Activated CD8-positive, alpha-beta memory T cell treated with anti-CD3 and anti-CD28 coated beads, Interleukin-2, amount 50 U/mL, for 48 hours (primary cell): ENCODE data around the gene ALDH1A2.
"Not testable (repeated sequence)": the region's sequence is repeated elsewhere in the genome, so short reads cannot be mapped to it uniquely, and the experiment has no call there.

Experiments
- DNase-seq: peaks from one replicate; pipeline ENCODE4 v3.0.0-alpha.2; 2020

Gene ALDH1A2

GRCh38 chr15:58039079-58040035, 26.2 kb downstream of the ALDH1A2 start:
- no peak for DNase-seq

- no peak for DNase-seq
Observed at GRCh38 chr15:58038426-58039078, 27.0 kb downstream of the ALDH1A2 start.

- no peak for DNase-seq
Observed at GRCh38 chr15:58037723-58038301, 27.7 kb downstream of the ALDH1A2 start.

GRCh38 chr15:58036579-58036978, 28.9 kb downstream of the ALDH1A2 start:
- DNase-seq: no peak

DNA sequence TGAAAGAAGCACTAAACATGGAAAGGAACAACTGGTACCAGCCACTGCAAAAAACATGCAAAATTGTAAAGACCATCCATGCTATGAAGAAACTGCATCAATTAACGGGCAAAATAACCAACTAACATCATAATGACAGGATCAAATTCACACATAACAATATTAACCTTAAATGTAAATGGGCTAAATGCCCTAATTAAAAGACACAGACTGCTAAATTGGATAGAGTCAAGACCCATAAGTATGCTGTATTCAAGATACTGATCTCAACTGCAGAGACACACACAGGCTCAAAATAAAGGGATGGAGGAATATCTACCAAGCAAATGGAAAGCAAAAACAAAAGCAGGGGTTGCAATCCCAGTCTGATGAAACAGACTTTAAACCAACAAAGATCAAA, 37.1 kb downstream of the ALDH1A2 start:
- not testable (repeated sequence) for DNase-seq

GRCh38 chr15:58026552-58026951, 39.0 kb downstream of the ALDH1A2 start:
- DNase-seq: no peak

GRCh38 chr15:58026051-58026450, 39.5 kb downstream of the ALDH1A2 start:
- DNase-seq: no peak

- no peak for DNase-seq
Observed at GRCh38 chr15:58021332-58022230, 43.9 kb downstream of the ALDH1A2 start.

DNA sequence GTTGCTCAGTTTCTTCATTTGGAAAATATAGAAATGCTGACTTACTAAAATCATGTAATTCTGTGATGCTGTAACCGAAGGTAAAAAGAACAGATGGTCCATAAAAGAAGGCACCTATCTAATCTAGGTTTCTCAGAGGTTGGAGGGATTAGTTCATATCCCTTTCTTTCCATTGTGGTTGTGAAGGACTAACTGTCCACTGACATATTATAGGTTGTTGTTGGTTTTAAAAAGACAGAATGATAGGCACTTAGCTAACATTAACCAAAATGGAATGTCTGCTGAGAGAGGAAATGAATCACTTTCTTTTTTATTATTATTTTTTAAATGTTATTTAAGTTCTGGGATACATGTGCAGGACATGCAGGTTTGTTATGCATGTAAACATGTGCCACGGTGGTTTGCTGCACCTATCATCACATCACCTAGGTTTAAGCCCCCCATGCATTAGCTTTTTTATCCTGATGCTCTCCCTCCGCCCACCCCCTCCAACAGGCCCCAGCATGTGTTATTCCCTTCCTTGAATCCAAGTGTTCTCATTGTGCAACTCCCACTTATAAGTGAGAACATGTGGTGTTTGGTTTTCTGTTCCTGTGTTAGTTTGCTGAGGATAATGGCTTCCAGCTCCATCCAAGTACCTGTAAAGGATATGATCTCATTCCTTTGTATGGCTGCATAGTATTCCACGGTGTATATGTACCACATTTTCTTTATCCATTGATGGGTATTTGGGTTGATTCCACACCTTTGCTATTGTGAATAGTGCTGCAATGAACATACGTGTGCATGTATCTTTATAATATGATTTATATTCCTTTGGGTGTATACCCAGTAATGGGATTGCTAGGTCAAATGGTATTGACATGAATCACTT, 45.8 kb downstream of the ALDH1A2 start:
- no peak for DNase-seq

DNA sequence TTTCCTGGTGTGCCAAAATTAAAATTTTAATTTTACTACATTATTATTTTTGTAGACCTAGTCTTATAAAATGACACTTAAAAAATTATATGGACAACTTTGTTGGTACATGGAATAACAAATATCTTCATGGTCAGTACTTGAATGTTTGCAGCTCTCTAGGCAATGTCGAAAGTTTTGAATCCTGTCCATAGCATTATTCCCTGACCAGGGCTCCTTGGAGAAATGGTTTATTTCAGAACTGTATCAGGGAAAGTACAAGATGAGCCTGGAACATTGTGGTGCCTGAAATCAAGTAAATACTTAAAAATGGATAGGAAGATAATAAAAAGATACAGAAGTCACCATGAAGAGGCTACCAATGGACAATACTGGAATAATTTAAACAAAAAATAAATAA, 47.6 kb downstream of the ALDH1A2 start:
- DNase-seq: no peak

DNA sequence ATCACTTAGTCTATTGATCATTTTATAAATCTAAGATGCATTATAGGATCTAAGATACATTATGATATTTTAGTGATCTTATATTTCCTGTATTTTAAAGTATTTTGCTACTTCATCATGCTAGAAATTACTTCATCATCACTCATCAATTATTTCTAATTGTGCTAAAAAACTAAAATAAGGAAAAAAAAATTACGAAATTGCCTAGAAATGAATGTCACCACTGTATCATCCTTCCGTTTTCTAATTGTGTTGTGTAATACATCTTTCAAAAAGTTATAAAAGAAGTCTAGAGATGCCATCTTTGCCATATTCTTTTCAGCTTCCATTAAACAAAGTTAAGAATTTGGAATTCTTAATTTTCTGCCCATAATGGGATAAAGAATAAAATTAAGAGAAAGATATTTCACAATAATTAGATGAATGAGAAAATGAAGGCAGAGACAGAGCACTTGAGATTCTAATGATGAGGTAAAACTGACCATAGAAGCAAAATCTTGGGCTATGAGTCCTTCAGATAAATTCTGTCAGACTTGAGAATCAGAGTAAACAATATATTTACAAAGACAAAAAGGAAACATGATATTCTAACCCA, 48.8 kb downstream of the ALDH1A2 start:
- DNase-seq: no peak

DNA sequence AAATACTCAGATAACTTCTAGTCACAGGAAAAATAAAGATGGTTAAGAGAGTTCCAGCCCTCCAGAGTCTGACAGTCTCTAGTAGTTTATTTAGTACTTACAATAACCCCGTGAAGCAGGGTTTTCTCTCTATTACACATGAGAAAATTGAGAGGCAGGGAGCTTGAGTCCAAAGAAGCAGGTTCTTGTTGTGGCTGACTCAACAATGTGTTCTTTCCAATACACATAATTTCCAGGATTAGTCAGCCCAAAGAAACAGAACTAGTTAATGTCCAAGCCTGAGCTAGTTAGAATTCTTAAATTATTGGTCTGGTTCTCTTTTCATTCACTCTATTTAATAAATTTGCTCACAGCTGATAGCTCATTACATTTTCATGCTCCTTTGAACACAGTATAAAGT, 49.9 kb downstream of the ALDH1A2 start:
- no peak for DNase-seq

GRCh38 chr15:58014470-58014869, 51.0 kb downstream of the ALDH1A2 start:
- DNase-seq: no peak

GRCh38 chr15:58014040-58014439, 51.5 kb downstream of the ALDH1A2 start:
- no peak for DNase-seq

DNA sequence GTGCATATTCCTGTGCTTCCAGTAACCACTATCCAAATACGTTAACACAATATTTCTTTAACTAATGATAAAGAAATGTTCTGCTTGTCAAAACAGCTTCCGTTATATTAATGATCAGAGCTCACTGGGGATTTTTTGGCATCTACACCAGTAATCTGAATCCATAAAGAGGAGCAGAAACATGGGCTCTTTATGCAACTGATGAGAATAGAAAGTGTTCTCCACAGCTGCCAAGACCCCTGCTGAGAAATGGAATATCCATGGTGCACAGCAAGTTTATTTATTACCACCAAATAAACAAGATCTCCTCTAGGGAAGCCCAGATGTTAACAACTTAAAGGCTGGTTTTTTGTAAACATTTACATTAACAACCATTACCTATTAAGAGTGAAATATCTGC, 54.5 kb downstream of the ALDH1A2 start:
- DNase-seq: no peak

DNA sequence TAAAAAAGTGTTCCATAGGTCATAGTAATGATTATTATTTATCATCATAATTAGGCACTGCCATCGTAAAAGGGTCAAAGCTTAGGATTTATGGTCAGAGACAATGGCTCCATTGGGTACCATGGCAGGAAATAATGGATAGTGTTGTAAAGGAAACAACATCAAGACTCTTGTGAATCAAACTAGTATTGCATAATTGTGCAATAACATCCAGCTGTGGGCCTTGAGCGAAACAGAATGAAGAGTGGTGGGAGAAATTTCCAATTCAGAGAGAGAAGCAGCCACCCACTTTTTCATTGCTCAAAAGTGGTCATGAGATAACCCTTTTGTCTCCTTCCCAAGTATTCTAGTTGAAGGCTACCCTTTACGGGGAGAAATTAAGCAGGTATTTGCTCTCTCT, 61.7 kb downstream of the ALDH1A2 start:
- DNase-seq: no peak

GRCh38 chr15:58002338-58003126, 63.0 kb downstream of the ALDH1A2 start:
- DNase-seq: no peak

- not testable (repeated sequence) for DNase-seq
Observed at GRCh38 chr15:57999699-58000098, 65.8 kb downstream of the ALDH1A2 start.

DNA sequence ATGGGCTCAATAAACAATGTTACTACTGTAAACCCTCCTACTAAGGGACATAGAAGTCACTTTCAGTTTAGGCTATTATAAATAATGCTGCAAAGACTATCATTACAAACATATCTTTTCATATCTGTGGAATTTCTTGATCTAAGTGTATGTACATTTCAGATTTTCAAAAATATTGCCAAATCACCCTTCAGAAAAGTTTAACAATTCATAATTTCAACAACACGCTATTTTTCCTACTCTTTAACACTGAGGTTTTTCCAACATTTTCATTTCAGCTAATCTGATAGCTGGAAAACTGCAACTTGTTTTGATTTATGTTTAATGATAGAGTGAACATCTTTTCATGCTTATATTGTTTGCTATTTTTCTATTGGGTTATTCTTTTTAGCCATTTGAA, 69.0 kb downstream of the ALDH1A2 start:
- DNase-seq: no peak
